Epidermal melanocyte (primary cell): ENCODE results near the gene MRNIP.

ENCODE experiments used
- DNase-seq: peaks from one replicate; pipeline ENCODE4 v3.0.0; 2011; ENCODE audit warnings: low spot score; ENCODE audit not compliant: insufficient read length

The MRNIP gene

DNA sequence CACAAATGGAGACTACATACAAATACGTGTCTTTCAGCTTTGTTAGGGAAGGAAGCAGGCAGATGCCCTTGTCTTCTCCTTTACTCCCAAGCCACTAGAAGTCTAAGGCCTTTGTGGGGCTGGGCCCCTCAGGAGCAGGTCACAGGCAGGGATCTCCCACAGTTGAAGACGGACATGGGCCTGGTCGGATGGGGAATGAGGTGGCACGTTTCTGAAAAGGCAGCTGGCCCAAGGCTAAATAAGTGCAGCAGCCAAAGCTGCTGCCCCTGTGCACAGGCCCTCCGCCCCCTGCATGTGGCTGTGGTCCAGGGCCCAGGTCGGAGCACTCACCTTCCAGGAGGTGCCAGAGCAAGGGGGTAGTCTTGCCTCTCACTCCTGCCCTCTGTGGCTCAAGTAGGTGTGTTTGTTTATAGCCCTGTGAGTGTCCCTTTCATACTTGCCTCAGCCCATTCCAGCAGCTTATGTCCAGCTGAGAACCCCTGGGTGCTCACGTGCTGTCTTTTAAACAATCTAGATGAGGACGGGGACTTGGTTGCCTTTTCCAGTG, 36.1 kb downstream of the MRNIP start:
- no peak for DNase-seq

DNA sequence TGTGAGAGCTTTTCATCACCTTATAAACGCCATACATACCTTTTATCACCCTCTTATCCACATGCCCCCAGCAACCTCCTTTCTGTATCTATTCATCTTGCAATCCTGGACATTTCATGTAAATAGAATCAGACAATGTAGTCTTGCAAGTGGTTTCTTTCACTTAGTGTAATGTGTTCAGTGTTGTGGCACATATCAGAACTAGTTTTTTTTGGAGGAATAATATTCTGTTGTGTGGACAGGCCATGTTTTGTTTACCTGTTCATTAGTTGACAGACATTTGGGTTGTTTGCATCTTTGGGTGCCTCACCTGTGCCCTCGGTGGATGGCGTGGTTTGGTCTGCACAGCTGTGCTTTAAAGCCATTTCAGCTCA, 36.6 kb downstream of the MRNIP start:
- DNase-seq, result no peak

DNA sequence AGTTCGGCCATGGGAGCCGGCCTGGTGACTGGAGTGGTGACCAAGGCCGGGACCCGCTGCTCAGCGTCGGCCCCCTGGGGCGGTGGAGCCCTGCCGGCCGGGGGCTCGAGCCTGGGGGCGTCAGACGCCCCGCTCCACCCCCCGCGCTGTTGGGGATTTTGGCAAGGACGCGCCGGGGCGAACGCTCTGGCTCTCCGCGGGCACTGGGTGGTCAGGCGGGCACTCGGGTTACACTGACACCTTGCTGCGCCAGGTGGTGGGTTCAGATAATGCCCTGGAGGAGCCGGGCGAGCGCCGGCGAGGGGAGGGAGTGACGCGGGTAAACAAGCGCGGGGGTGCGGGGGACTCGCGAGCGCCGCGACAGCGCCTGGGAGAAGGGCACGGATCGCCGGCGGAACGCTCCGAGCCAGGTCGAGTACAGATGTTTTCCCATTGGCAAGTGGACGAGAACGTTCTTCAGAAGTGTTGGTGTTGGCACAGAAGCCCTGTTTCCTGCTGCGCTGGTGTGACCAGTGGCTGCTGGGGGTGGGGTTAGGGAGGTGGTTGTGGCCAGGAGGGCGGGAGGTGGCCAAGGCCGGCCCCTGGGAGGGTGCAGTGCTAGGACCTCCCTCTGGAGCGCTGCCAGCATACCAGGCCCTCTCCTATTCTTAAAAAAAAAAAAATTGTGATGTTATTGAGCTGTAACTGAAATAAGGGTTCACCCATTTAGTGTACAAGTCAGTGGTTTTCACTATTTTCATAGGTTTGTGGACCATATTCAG, 37.1 kb downstream of the MRNIP start:
- DNase-seq, result peak; percentile 99

DNA sequence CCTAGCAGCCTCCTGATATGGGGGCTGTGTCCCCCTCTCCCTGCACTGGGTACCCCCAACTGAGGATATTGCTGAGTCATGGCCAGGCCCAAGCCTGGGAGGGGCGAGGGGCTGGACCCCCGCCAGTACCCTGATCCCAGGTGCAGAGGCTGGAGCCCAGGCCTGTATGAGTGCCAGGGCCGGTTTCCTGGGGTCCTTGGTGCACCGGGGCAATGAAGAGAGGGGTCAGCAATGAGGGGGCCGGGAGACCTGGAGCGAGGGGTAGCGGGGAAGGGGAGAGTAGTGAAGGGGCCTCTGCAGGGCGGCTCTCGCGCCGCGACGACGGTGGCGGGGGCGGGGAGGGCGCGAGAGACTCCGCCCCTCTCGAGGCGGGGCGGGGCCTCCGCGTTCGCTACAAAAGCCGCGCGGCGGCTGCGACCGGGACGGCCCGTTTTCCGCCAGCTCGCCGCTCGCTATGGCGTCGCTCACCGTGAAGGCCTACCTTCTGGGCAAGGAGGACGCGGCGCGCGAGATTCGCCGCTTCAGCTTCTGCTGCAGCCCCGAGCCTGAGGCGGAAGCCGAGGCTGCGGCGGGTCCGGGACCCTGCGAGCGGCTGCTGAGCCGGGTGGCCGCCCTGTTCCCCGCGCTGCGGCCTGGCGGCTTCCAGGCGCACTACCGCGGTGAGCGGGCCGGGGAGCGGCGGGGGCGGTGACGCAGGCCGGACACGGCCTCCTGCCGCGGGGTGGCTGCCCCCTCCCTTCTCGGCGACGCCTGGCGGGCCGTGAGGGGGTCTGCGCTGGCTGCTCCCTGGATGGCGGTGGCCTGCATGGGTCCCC, 37.9 kb downstream of the MRNIP start, which contains the start of gene SQSTM1:
Gene SQSTM1, plus strand, starts transcription at position 423 of the 815 bp plus-strand sequence. Its CDS starts 32 bp downstream, at position 455.
- DNase-seq, result peak; percentile 86

DNA sequence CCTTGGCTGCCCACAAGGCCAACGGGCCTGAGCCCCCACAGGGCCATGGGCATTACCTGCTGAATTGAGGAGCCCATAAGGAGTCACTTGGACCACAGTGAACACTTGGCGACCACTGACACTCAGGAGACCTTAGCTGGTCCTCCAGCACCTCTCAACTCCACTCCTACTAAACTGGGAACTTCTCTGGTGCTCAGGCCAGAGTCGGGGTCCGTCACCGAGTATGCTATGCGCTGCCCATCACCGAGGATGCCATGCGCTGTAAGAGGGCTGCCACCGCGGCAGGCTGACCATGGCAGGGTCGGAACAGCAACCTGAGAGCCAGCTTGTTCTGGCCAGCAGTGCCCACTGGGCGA, 38.5 kb downstream of the MRNIP start:
- no peak for DNase-seq

DNA sequence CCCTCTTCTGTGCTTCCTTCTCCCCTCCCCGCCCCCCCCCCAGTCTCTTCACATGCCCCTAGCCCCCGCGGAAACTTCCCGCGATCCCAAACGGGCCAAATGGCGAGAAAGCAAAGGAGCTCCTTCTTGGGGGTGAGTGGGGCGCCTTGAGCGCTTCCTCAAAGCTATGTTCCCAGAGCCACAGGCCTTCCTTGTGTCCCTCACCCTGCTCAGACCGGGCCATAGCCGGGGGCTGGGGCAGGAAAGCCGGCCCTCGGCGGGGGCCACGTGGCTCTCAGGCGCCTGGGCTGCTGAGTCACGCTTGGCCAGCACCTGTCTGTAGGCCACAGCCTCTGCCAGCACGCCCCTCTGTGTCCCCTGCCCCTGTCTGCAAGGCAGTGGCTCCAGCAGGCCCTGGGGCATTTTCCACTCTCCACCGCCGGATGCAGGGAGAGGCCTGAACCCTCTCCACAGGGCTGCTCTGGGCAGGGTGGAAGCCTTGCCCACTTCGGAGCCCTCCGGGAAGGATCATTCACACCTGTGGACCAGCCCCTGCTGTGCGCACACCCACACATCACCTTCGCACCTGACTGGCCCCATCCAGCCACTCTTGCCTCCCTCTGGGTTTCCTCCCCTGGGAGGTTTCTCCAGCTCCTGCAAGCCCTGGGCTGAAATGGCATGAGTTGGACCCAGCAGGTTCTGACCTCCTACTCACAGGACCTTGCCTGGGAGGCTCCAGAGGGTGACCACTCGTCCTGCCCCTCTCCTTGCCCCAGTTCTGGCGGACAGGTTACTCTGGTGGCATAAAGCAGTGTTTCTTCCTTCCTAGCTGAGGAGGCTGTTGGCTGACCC, 39.1 kb downstream of the MRNIP start:
- no peak for DNase-seq

DNA sequence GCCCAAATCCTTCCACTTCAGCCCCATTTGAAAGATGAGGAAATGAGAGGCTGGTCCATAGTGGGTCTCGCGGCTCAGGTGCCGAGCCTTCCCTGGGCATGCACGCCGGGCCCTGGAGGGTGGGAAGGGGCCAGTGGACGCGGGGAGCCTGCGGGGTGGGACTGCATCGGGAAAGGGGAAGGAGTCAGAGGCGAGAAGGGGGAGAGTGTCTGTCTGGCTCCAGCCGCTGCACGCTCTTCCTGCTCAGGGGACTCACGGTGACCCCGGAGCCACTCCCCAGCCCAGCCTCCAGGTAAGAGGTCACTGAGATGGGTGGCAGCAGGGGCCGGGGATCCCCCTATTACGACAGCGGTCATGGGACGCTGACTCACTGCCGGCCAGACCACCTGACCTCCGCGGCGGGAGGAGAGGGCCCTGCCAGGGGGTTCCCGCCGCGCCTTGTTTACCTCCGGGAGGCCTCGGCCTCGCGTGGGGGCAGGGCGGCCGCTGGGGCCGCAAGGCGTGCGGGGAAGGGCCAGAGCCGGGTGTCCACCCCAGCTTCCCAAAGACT, 39.8 kb downstream of the MRNIP start:
- peak; percentile 86 for DNase-seq

DNA sequence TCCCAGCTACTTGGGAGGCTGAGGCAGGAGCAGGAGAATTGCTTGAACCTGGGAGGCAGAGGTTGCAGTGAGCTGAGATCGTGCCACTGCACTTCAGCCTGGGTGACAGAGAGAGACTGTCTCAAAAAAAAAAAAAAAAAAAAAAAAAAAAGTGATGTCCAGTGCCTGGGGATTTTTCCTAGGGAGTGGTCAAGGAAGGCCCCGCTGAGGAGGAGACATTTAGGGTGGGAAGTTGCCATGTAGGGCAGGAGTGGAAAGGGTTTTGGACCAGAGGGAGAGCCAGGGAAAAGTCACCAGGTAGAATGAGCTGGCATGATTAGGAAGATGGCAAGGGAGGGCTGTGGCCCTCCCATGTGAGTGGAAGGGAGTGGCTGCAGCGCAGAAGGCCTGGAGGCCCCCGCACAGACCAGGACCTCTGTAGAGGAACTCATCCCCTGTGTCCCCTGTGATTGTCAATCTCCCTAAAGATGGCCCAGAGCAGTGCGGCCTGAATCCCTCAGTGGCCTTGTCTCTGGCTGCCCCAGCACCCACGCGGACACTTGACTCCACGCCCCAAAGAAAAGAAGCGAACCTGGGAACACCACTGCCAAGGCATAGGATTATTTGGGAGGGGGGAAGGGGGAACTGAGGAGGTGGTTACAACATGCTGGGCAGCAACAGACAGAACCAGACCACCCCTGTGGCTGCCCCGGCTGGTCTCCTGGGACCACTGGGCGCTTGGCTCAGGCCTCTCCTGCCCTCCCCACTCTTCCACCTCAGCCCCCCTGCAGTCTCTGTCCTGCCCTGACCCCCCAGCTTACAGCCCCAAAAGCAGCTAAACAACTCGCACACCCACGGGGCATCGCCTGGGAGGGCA, 40.5 kb downstream of the MRNIP start:
- no peak for DNase-seq

DNA sequence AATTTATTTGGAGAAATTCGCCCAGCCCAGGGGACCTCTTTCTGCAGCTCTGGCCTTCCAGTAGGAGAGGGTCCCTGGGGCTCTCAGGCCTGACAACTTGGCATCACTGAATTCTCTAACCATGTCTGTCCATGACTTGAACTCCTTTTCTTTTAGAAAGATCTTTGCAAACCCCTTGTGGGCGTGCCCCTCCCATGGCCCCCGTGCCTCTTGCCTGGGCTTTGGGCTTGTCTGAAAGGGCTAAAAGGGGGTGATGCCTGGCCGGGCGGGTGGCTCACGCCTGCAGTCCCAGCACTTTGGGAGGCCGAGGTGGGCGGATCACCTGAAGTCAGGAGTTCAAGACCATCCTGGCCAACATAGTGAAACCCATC, 41.2 kb downstream of the MRNIP start:
- no peak for DNase-seq

DNA sequence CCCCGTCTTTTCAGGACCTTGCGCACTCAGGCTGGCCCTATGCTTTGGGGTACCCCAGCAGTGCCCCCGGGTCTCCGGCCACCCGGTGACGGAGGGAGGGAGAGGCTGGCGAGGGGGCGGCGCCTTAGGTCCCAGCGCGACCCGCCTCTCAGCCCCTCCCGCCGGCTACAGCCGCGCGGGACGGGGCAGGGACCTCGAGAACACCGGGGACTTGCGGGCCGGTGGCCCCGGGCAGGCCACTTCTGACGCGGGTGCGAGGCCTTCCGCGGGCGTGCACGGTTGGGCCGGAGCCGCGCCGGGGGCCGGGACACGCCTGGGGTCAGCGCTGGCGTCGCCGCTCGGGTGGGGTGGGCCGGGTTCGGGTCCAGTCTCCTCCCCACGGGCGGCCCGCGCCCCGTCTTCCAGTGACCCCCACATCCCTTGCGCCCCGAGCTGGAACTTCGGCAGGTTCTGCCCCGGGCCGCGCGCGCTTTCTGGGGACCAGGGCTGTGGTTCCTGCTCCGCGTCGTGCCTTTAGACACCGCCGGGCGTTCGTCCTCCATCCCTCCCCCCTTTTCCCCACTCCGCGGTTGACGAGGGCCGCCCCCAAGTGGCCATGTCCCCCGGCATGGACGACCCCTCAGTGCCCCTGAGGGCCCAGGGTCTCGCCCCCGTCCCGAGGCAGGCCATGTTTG, 41.7 kb downstream of the MRNIP start:
- no peak for DNase-seq

DNA sequence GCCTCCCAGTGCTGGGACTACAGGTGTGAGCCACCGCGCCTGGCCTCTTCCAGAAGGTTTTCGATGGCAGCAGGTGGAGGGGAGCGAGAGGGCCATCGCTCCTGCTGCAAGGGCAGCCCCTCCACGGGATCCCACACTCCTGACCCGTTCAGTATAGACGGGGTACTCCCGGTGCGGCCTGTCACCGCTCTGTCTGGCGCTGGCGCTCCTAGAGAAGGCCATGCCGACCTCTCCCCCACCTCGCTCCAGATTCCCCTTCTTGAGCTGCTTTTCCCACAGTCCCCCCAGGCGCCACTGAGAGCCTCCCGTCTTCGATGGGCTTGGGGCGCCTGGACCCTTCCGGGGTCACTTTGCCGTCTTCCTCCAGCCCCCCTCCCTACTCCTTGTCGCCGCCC, 42.2 kb downstream of the MRNIP start:
- no peak for DNase-seq

DNA sequence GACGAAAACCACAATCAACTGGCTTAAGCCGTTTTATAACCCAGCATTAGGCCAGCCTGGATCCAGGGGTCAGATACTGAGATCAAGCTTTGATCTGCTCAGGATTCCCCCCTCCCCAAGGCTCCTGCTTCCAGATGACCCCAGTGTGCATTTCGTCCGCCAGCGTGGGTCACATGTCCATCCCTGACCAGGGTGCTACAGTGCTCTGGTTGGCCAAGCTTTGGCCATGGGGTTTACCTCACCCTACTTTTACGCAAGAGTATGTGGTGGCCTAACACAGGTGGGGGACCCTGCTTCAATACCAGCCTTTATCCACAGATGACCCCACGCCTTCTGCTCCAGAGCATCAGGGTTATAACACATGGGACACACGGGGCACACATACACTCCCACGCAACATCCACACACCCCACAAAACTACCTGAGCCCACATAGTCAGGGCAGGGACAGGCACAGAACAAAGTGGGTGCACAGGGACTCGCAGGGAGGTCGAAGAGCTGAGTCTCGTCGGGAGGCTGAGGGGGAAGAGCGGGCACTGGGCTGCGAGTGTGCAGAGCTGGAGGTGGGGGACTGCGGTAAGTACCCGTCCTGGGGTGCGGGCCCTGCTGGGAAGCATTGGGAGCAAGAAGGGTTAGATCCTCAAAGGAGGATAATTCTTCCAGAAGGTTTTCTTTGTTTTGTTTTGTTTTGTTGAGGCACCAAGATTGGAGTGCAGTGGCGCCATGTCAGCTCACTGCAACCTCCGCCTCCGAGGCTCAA, 42.9 kb downstream of the MRNIP start:
- no peak for DNase-seq

DNA sequence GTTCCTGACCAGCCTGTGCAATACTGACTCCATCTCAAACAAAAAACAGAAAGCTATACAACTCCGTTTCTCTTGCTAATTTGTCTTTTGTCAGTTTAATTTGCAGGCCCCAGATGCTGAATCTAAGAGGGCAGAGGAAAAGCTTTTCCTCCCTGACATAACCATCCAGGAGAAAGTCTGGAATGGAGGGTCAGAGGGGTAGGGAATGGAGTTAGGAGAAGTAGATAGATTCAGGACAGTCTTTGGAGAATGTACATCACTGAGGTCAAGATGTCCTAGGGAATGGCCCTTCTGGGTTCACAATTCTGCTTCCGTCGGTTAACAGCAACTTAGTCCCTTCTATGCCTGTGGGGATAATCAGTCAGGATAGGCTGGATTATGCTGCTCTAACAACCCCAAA, 44.5 kb downstream of the MRNIP start:
- no peak for DNase-seq

DNA sequence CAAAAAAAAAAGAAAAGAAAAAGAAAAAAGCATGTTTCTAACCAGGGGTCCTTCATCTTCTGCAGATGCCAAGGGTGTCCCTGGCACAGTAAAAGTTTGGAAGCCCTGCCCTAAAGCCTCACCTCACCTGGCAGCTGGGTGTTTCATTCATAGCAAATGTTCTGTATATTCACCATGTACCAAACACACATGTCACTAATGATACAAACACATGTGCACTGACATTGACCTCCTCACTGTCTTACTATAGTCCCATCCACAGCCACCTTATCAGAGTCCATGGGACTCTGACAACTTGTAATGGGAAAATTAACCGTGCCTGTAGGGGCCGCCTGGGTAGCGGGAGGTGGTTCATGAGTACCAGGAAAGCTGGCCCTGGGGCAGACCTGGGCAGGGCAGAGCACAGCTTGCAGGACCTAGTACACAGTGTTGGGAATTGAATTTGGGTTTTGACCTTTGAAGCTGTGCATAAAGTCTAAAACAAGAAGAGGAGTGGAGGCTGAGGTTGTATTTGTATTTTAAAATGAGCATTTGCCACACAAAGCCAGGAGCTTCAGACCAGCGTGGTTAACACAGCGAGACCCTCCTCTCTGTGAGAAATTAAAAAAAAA, 45.5 kb downstream of the MRNIP start:
- no peak for DNase-seq

DNA sequence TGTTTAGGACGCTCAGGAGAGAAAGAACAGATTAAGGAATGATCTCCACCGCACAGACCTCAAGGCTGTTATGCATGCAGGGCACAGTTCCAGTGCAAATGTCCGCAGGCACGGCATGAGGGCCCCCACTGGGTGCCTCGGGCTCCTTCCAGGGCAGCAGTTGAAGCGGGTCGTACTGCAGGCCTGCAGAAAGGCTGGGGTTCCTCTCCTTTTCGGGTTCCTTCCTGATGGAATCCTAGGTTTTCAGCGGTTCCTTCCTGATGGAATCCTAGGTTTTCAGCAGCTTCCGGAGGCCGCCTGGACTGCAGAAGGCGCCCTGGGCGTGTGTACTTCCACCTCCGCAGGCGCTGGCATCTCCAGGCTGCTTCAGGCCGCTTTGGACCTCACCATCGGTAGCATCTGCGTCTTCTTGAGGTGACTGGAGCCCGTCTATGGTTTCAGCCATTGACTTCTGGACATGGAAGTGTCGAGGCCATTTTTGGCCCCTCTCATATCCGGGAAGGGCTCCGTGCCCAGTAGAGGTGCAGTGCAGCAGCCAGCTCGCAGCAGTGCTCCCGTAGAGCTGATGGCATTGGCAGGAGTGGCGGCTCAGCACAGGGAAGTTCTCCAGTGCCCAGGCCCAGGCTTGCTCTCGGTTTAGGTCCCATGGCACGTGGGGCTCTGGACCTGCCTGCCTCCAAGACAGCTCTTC, 46.3 kb downstream of the MRNIP start:
- no peak for DNase-seq

DNA sequence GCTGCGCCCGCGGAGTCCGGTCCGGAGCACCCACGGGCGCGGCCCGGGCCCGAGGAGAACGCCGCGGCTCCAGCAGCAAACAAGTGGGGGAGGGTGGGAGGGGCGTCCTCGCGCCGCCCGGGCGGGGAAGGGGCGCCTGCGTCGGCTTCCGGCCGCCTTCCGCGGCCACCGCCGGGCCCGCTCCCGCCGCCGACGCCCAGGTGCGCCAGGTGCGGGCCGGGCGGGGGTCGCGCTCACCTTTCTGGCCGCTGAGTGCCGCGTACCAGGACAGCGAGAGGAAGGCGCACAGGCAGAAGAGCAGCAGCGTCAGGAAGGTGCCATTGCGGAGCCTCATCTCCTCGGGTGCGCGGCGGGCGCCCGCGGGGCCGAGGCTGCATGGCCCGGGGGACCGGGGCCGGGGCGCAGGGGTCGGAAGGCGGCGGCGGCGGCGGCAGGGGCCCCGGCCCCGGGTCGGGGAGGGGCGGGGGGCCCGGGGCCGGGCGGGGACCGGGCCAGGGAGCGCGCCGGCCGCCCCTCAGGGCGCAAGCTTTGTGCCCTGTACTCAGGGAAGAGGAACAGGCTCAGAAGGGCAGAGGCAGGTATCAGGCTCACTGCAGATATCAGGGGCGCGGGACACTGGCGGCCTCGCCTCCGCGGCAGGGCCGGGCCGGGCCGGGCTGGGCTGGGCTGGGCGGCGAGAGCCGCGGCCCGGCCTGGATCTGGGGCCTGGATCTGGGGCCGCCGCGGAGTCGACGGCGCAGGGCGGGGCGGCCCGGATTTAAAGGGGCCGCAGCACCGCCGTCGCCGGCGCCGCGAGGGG, 52.2 kb downstream of the MRNIP start, which contains the start of gene MGAT4B:
Gene MGAT4B, minus strand, starts transcription at position 617 of the 799 bp plus-strand sequence. Its CDS starts 283 bp downstream, at position 334.
- peak; percentile 93 for DNase-seq
